Adrenal gland (tissue), 5 donors: ENCODE results near the gene SNAP47.

ENCODE experiments used
- POLR2A ChIP-seq, 2 donors: fragments of 450-650 bp; IDR thresholded peaks; one replicate each; pipeline ENCODE4 v1.6.1; 2017; ENCODE audit warnings: antibody characterized with exemption in 2 of 2, mild to moderate bottlenecking in 2 of 2, moderate library complexity in 1 of 2
- TF ChIP-seq, protein P1 (sequence below), 6 experiments: fragments of 450-650 bp in 4 of 6; fragments of 200-600 bp in 2 of 6; sonication (generic) in 1 of 6; IDR thresholded peaks; 1 replicate in 5 of 6; 2 replicates in 1 of 6; pipeline versions ENCODE4 v1.5.1 to v1.8.0; 2016 to 2021; ENCODE audit warnings: antibody characterized with exemption in 6 of 6, mild to moderate bottlenecking in 2 of 6, moderate library complexity in 1 of 6
- donor health status: DM: no; HTN: no; CAD: no.

DNA sequence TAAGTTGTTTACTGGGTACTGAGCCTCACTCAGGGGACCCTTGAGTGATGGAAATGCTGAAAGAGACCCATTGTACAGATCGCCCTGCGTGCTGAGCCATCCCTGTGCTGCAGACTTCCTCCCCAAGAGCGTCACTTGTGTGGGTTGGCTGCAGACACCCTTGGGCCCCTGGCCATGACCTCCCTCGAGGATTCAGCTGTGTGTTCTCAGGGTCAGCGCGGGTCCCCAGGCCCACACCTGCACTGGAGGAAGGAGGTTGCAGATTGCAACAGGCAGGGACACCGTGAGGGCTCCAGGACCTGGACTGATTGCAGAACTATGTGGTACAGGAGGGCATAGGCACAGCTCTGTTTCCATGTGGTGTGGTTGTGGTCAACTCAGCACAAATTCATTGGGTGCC is 4.4 kb downstream of the SNAP47 start:
- TF ChIP-seq, protein P1, sequence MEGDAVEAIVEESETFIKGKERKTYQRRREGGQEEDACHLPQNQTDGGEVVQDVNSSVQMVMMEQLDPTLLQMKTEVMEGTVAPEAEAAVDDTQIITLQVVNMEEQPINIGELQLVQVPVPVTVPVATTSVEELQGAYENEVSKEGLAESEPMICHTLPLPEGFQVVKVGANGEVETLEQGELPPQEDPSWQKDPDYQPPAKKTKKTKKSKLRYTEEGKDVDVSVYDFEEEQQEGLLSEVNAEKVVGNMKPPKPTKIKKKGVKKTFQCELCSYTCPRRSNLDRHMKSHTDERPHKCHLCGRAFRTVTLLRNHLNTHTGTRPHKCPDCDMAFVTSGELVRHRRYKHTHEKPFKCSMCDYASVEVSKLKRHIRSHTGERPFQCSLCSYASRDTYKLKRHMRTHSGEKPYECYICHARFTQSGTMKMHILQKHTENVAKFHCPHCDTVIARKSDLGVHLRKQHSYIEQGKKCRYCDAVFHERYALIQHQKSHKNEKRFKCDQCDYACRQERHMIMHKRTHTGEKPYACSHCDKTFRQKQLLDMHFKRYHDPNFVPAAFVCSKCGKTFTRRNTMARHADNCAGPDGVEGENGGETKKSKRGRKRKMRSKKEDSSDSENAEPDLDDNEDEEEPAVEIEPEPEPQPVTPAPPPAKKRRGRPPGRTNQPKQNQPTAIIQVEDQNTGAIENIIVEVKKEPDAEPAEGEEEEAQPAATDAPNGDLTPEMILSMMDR (IDR thresholded peaks at IDR 0.05) = no peak
- TF ChIP-seq POLR2A (IDR thresholded peaks at IDR 0.05) = no peak
